ENCODE data around the gene SLC30A1.

The SLC30A1 gene

DNA sequence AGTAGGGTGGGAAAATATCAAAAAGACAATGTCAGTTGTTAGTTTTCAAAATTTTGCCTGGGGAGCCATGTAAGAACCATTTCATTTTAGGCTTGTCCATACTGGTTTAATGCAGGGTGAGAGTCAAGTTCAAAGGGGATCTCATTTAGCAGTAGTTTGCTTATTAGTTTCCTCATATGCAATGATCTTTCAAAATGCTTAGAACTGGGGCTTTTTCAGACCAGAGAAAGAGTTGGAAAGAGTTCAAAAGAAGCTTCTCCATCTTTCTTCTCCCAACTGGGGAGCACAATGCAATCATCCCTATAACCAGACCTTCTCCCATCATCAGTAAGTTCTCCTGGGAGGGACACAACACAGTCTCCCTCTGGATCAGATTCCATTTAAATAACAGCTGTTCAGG is 16.5 kb upstream of the SLC30A1 start:
- H3K4me2 ChIP-seq (ENCODE audit: low read length) = no peak overlapping the region
- H3K9me3 ChIP-seq (ENCODE audit: low read length) = no peaks in the 10 kb centered on the region
- no peaks in the 10 kb centered on the region for H3K4me1 ChIP-seq (ENCODE audit: insufficient read depth, low read length, severe bottlenecking)
- H3K27ac ChIP-seq (ENCODE audit: low read depth, low read length, poor library complexity, severe bottlenecking) = no peak overlapping the region
- no peak overlapping the region for H2AFZ ChIP-seq (ENCODE audit: low read length)
- H3K9ac ChIP-seq (ENCODE audit: low read length) = no peak overlapping the region
- H4K20me1 ChIP-seq (ENCODE audit: insufficient read depth, low read length) = no peaks in the 10 kb centered on the region
- no peaks in the 10 kb centered on the region for H3F3A ChIP-seq (ENCODE audit: insufficient read depth, low read length)
- no peaks in the 10 kb centered on the region for H3K9me2 ChIP-seq (ENCODE audit: low read depth, low read length)
- no peak overlapping the region for H3K4me3 ChIP-seq (ENCODE audit: low read depth, low read length, poor library complexity, severe bottlenecking)
- TF ChIP-seq EZH2 (IDR thresholded peaks at IDR 0.05; ENCODE audit: borderline replicate concordance, low read length) = no peak
- TF ChIP-seq, protein P1, sequence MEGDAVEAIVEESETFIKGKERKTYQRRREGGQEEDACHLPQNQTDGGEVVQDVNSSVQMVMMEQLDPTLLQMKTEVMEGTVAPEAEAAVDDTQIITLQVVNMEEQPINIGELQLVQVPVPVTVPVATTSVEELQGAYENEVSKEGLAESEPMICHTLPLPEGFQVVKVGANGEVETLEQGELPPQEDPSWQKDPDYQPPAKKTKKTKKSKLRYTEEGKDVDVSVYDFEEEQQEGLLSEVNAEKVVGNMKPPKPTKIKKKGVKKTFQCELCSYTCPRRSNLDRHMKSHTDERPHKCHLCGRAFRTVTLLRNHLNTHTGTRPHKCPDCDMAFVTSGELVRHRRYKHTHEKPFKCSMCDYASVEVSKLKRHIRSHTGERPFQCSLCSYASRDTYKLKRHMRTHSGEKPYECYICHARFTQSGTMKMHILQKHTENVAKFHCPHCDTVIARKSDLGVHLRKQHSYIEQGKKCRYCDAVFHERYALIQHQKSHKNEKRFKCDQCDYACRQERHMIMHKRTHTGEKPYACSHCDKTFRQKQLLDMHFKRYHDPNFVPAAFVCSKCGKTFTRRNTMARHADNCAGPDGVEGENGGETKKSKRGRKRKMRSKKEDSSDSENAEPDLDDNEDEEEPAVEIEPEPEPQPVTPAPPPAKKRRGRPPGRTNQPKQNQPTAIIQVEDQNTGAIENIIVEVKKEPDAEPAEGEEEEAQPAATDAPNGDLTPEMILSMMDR (IDR thresholded peaks at IDR 0.05; ENCODE audit: low read length) = no peak
- H3K36me3 ChIP-seq (ENCODE audit: insufficient read depth, low read length) = no peaks in the 10 kb centered on the region
- no peaks in the 10 kb centered on the region for H3K27me3 ChIP-seq (ENCODE audit: insufficient read depth, low read length)
- no peaks in the 10 kb centered on the region for H3K79me2 ChIP-seq (ENCODE audit: insufficient read depth, low read length)

DNA sequence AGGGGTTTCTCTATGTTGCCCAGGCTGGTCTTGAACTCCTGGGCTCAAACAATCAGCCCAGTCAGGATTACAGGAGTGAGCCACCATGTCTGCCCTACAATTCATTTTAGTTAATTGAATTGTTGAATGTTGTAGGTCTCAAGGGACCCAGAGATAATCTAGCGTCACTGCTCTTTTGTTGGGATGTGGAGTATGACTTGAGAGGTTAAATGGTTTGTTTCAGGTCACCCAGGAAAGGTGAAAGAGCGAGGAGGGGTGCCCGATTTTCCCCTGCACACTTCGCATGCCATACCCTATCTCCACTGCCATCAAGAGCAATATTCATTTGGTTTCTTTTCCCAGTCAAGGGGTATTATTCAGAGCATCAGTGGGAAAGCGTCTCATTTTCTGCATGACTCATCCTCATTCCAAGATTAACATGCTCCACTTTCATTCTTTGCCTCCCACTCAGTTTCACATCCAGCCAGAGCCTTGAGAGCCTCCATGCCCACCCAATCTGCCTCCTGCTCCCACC is 13.1 kb upstream of the SLC30A1 start:
- H3K9ac ChIP-seq (ENCODE audit: low read length) = no peak overlapping the region
- no peaks in the 10 kb centered on the region for H3F3A ChIP-seq (ENCODE audit: insufficient read depth, low read length)
- no peak overlapping the region for H3K4me3 ChIP-seq (ENCODE audit: low read depth, low read length, poor library complexity, severe bottlenecking)
- TF ChIP-seq, protein P1 (IDR thresholded peaks at IDR 0.05; ENCODE audit: low read length) = no peak
- no peak for TF ChIP-seq EZH2 (IDR thresholded peaks at IDR 0.05; ENCODE audit: borderline replicate concordance, low read length)
- no peak overlapping the region for H3K4me2 ChIP-seq (ENCODE audit: low read length)
- no peaks in the 10 kb centered on the region for H4K20me1 ChIP-seq (ENCODE audit: insufficient read depth, low read length)
- no peak overlapping the region for H2AFZ ChIP-seq (ENCODE audit: low read length)
- no peaks in the 10 kb centered on the region for H3K79me2 ChIP-seq (ENCODE audit: insufficient read depth, low read length)
- no peaks in the 10 kb centered on the region for H3K27me3 ChIP-seq (ENCODE audit: insufficient read depth, low read length)
- H3K9me3 ChIP-seq (ENCODE audit: low read length) = no peaks in the 10 kb centered on the region
- no peaks in the 10 kb centered on the region for H3K9me2 ChIP-seq (ENCODE audit: low read depth, low read length)
- no peaks in the 10 kb centered on the region for H3K4me1 ChIP-seq (ENCODE audit: insufficient read depth, low read length, severe bottlenecking)
- H3K27ac ChIP-seq (ENCODE audit: low read depth, low read length, poor library complexity, severe bottlenecking) = no peak overlapping the region
- H3K36me3 ChIP-seq (ENCODE audit: insufficient read depth, low read length) = no peaks in the 10 kb centered on the region

DNA sequence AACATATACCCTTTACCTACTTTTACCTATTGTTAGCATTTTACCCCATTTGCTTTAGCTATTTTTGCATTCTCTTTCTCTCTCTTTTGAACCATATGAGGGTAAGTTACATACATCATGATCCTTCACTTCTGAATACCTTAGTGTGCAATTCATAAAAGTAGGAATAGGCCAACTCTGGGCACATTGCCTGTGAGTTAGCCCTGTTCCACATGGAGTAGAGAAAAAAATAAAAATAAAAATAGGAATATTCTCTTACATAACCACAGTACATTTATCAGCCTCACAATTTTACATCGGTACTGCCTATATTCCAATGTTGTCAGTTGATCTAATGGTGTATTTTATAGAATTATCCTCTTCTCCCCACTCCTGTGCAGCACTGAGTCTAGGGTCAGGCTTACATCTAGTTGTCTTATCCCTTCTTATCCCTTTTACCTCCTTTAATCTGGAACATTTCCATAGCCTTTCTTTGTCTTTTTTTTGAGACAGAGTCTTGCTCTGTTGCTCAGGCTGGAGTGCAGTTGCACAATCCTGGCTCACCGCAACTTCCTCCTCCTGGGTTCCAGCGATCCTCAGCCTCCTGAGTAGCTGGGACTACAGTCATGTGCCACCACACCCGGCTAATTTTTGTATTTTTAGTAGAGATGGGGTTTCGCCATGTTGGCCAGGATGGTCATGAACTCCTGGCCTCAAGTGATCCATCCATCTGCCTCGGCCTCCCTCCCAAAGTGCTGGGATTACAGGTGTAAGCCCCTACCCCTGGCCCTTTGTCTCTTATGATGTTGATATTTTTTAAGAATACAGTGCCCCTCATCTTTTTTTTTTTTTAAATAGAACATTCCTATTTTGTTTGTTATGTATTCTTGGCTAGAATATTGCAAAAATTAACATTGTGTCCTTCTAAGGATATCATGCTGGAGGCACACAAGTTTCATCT is 11.1 kb upstream of the SLC30A1 start:
- H4K20me1 ChIP-seq (ENCODE audit: insufficient read depth, low read length) = no peaks in the 10 kb centered on the region
- no peaks in the 10 kb centered on the region for H3F3A ChIP-seq (ENCODE audit: insufficient read depth, low read length)
- no peak overlapping the region for H3K9ac ChIP-seq (ENCODE audit: low read length)
- H3K27me3 ChIP-seq (ENCODE audit: insufficient read depth, low read length) = no peaks in the 10 kb centered on the region
- no peak for TF ChIP-seq EZH2 (IDR thresholded peaks at IDR 0.05; ENCODE audit: borderline replicate concordance, low read length)
- TF ChIP-seq, protein P1 (IDR thresholded peaks at IDR 0.05; ENCODE audit: low read length) = no peak
- H3K4me3 ChIP-seq (ENCODE audit: low read depth, low read length, poor library complexity, severe bottlenecking) = no peak overlapping the region
- H3K27ac ChIP-seq (ENCODE audit: low read depth, low read length, poor library complexity, severe bottlenecking) = no peak overlapping the region
- H3K4me1 ChIP-seq (ENCODE audit: insufficient read depth, low read length, severe bottlenecking) = no peaks in the 10 kb centered on the region
- H3K9me2 ChIP-seq (ENCODE audit: low read depth, low read length) = no peaks in the 10 kb centered on the region
- no peak overlapping the region for H2AFZ ChIP-seq (ENCODE audit: low read length)
- H3K9me3 ChIP-seq (ENCODE audit: low read length) = no peaks in the 10 kb centered on the region
- H3K36me3 ChIP-seq (ENCODE audit: insufficient read depth, low read length) = no peaks in the 10 kb centered on the region
- no peaks in the 10 kb centered on the region for H3K79me2 ChIP-seq (ENCODE audit: insufficient read depth, low read length)
- H3K4me2 ChIP-seq (ENCODE audit: low read length) = no peak overlapping the region

All from OCI-LY1 (cell line).